ENCODE data around the gene METRNL.

GRCh38 chr17:83035722-83036121, 43.7 kb upstream of the METRNL start:
- TF ChIP-seq MAX (IDR thresholded peaks at IDR 0.05) (no peak), CTCF (IDR thresholded peaks at IDR 0.05; ENCODE audit: low read depth, low read length, missing input control) (no peak), YY1 (IDR thresholded peaks at IDR 0.05) (no peak), GABPA (IDR thresholded peaks at IDR 0.05 in 1 of 2, conservative IDR thresholded peaks at IDR 0.05 in 1 of 2) (no peak), JUND (IDR thresholded peaks at IDR 0.05) (no peak), RAD21 (IDR thresholded peaks at IDR 0.05) (no peak), TAF1 (conservative IDR thresholded peaks at IDR 0.05) (no peak), REST (IDR thresholded peaks at IDR 0.05) (no peak), NR2F2 (IDR thresholded peaks at IDR 0.05) (no peak), ZBTB33 (IDR thresholded peaks at IDR 0.05) (no peak)
